T-helper 1 cell (primary cell): ENCODE measurements around the gene TMEM61.

ENCODE experiments used
- DNase-seq, 5 donors: peaks; one replicate each; pipeline ENCODE4 v3.0.0-alpha.2; 2012 to 2020

Gene TMEM61

GRCh38 chr1:54986025-54986424, 5.6 kb downstream of the TMEM61 start:
- DNase-seq = no peak

- DNase-seq = no peak
These were observed 6.1 kb downstream of the TMEM61 start for GRCh38 chr1:54986533-54986932.

GRCh38 chr1:54987427-54987826, 7.0 kb downstream of the TMEM61 start:
- DNase-seq = no peak

GRCh38 chr1:54987919-54988705, 7.7 kb downstream of the TMEM61 start:
- DNase-seq = no peak

GRCh38 chr1:54988975-54989374, 8.5 kb downstream of the TMEM61 start:
- DNase-seq = no peak

- DNase-seq = no peak
These were observed 9.0 kb downstream of the TMEM61 start for GRCh38 chr1:54989473-54989872.

- DNase-seq = no peak
These were observed 9.8 kb downstream of the TMEM61 start for GRCh38 chr1:54989968-54990810.

GRCh38 chr1:54990916-54991315, 10.5 kb downstream of the TMEM61 start:
- no peak for DNase-seq

- no peak for DNase-seq
These were observed 11.5 kb downstream of the TMEM61 start for GRCh38 chr1:54991939-54992338.

- DNase-seq = no peak
These were observed 12.7 kb downstream of the TMEM61 start for GRCh38 chr1:54993140-54993539.

GRCh38 chr1:54994355-54994990, 14.0 kb downstream of the TMEM61 start:
- DNase-seq = no peak

GRCh38 chr1:54995013-54995760, 14.8 kb downstream of the TMEM61 start:
- DNase-seq = no peak

GRCh38 chr1:54995835-54996234, 15.4 kb downstream of the TMEM61 start:
- peak in 3 of 5 donors; percentile 11 to 86 (median 17) for DNase-seq

- peak; percentile 62 to 84 (median 65) for DNase-seq
These were observed 16.0 kb downstream of the TMEM61 start for GRCh38 chr1:54996359-54996868.

- no peak for DNase-seq
These were observed 16.7 kb downstream of the TMEM61 start for GRCh38 chr1:54996869-54997710.

- DNase-seq = no peak
These were observed 17.2 kb downstream of the TMEM61 start for GRCh38 chr1:54997711-54997986.

- DNase-seq = no peak
These were observed 17.7 kb downstream of the TMEM61 start for GRCh38 chr1:54998100-54998499.

GRCh38 chr1:54998677-54999076, 18.2 kb downstream of the TMEM61 start, which contains the start of gene BSND:
Gene BSND, plus strand, starts transcription at chr1:54998933. Its CDS starts 254 bp downstream, at chr1:54999187.
- DNase-seq = no peak

- DNase-seq = no peak
These were observed 20.0 kb downstream of the TMEM61 start for GRCh38 chr1:55000110-55001085.

GRCh38 chr1:55001311-55001710, 20.9 kb downstream of the TMEM61 start:
- DNase-seq = no peak
